Measurements from ENCODE around the gene RNF166. TPM values are rescaled to one million over a fixed set of nuclear protein-coding genes. Genes with fewer than 3 reads are reported as not detected.

The RNF166 gene, protein sequence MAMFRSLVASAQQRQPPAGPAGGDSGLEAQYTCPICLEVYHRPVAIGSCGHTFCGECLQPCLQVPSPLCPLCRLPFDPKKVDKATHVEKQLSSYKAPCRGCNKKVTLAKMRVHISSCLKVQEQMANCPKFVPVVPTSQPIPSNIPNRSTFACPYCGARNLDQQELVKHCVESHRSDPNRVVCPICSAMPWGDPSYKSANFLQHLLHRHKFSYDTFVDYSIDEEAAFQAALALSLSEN
- 18.0 and 27.8 TPM in 2 replicates for total RNA-seq

DNA sequence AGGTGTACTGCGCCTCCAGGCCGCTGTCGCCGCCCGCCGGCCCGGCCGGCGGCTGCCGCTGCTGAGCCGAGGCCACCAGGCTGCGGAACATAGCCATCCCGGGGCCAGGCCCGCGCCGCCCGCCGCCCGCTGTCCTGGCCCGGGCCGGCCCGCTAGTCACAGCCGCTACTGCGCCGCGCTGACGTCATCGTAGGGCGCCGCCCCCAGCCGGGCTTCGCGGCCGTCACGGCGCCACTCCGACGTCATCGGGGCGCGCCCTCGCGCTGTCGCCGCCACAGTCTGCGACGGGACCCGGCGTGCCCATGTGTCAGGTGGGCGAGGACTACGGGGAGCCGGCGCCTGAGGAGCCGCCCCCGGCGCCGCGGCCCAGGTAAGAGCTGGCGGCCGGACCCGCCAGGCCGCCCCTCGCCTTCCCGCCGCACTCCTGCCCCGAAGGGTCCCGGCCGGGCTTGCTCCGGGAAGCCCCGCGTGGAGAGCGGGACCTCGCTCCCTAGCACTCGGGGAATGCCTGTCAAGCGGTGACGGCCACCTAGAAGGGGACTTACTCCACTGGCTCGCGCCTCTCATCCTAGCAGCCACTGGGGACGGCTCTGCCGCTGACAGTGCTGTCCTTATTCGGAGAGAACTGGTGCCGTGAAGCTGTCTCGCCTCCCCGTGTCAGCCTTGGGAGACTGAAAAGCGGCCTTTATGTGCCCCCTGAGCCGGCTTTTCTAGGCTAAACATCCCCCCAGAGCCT, at the start of gene RNF166, which contains the start of gene CTU2:
Gene RNF166, minus strand, starts transcription at position 180 of the 736 bp plus-strand sequence. Its CDS starts 83 bp downstream, at position 97.
Gene CTU2, plus strand, starts transcription at position 275 of the 736 bp plus-strand sequence. Its CDS starts 28 bp downstream, at position 303.

DNA sequence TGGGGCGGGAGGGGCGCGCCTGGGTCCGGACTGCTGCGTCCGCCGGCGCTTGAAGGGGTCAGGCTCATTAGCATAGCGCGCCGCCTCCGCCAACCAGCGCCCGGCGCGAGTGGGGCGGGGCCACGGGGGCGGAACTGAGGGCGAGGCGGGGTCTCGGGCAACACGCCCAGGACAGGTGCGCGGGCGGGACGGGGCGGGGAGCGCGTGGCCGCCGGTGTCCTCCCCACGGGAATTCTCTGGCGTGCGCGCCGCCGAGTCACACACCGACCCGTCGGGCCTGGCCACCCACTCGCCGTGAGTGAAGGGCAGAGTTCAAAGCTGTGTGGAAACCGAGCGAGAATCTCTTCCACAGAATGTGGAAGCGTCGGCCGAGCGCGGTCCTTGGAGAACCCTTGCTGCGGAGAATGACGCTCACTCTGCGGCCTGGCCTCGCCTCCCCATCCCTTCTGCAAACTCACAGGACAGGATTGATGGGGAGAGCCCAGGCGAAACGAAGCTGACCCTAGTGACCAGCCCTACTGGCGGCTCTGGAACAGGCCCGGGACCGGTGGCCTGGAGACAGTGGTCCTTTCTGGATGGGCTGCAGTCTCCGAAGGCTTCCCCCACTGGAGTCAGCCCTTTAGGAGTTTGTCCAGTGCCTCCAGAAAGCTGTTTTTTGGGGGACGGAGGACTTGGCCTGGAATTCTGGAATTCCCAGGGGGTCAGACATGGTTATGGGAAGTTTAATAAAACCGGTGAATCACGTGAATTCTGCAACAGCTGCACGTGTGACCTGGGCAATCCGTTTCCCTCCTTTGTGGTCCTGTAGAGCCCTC, 19.6 kb downstream of the RNF166 start, which contains the start of gene SNAI3:
Gene SNAI3, minus strand, starts transcription at position 69 of the 815 bp plus-strand sequence. CDS start 101 bp downstream, outside the sequence.

DNA sequence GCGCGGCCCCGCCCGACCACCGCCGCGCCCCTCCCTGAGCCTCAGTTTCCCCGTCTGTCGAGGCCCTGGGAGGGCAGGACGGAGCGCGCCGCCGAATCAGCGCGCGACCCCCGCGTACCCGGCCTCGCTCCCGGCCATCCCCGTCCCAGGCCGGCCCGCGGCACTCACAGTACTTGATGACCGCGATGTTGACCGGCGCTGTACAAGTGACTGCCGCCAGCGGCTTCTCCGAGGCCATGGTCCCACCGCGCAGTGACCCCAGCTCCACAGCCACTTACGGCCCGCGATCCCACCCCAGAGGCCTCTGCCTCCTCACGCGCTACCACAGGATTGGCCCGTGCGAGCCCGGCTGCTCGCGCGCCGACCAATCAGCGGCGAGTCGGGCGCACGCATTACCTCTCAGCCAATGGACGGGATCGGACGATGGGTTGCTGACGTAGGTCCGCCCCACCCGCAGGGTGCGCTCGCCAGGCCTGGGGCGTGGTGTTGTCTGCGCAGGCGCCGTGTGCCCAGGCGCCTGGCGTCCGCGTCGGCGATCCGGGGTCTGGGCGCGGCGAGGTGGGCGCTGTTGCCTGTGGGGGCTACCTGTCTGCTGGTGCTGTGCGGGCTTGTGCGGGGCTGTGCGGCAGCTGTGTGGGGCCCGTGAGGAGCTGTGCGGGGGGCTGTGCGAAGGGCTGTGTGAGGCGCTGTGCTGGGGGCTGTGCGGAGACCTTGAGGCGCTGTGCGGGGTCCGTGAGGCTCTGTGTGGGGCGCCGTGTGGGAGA, 43.2 kb downstream of the RNF166 start, which contains the start of gene MVD:
Gene MVD, minus strand, starts transcription at position 249 of the 764 bp plus-strand sequence. Its CDS starts 11 bp downstream, at position 238.

DNA sequence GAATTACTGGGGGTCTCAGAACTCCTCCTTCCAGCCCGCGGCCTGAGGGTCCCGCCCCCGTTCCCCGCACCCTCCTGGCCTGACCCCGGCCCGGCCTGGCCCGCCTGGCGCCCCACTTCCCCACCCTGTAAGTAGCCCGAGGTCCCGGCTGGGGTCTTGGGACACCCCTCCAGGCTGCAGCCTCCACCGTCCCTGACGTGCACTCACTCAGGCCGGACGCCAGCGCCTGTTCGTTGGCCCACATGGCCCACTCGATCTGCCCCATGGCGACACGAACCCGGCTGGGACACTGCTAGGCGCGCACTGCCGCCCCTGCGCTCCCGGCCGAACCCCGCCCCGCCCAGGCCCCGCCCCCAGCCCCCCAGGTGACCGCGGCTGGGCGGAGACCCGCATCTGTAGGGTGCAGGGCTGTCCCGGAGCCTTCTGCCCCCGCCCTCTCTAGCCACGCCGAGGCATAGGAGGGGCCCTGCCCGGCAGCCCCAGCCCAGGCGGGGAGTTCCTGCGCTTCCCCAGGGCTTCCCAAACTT, 55.4 kb downstream of the RNF166 start, which contains the start of gene CYBA:
Gene CYBA, minus strand, starts transcription at position 305 of the 527 bp plus-strand sequence. Its CDS starts 40 bp downstream, at position 265.

Other genes starting within 250 kb of the RNF166 start
- 15.7 and 16.3 TPM in 2 replicates for gene ZC3H18, start 136.0 kb downstream of the RNF166 start, total RNA-seq
- 0.10 and 0.33 TPM in 2 replicates for gene IL17C, start 67.8 kb downstream of the RNF166 start, total RNA-seq
- gene CYBA, start 55.4 kb downstream of the RNF166 start, total RNA-seq = 124 and 270 TPM in 2 replicates
- 36.3 and 50.8 TPM in 2 replicates for gene MVD, start 43.3 kb downstream of the RNF166 start, total RNA-seq
- 0.19 and 0.33 TPM in 2 replicates for gene SNAI3, start 19.9 kb downstream of the RNF166 start, total RNA-seq
- gene CTU2, start 95 bp upstream of the RNF166 start, total RNA-seq = 26.7 and 36.6 TPM in 2 replicates
- gene PIEZO1, start 78.8 kb upstream of the RNF166 start, total RNA-seq = 239 and 332 TPM in 2 replicates
- 12.1 and 14.7 TPM in 2 replicates for gene CDT1, start 97.4 kb upstream of the RNF166 start, total RNA-seq
- 96.6 and 121 TPM in 2 replicates for gene APRT, start 105.5 kb upstream of the RNF166 start, total RNA-seq
- 19.9 and 30.8 TPM in 2 replicates for gene GALNS, start 150.5 kb upstream of the RNF166 start, total RNA-seq
- gene TRAPPC2L, start 150.7 kb upstream of the RNF166 start, total RNA-seq = 47.6 and 54.9 TPM in 2 replicates
- gene PABPN1L, start 160.3 kb upstream of the RNF166 start, total RNA-seq = not detected in 2 replicates

Measured in vein endothelial cell (primary cell).